ENCODE results near the gene CPTP.

DNA sequence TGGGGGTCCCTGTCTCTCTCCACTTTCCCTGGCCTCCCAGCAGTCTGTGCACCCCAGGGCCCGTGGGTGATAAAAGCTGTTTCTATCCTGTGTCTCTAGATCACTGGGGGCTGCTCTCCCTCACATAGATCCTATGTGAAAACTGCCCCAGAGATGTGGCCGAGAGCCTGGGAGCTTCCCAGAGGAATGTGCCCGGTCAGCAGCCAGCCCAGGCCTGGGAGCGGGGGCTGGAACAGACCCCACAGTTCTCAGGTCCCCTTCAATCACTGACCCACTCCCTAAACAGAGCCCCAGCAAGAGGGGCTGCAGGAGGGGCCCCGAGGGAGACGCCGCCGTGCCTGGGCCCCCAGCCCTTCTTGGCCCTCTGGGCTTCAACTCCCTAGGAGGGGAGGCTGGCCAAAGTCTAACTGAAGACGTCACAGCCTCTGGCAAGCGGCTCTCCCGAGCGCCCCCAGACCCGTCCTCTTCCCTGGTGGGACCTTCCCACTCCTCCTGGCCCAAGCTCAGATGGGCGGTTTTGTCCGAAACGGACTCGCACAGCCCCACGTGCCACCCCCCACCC, 33.4 kb downstream of the CPTP start:
- TF ChIP-seq POLR2A (IDR thresholded peaks at IDR 0.05; ENCODE audit: low read depth, low read length), result no peak
- no peak for TF ChIP-seq TAF1 (IDR thresholded peaks at IDR 0.05; ENCODE audit: borderline replicate concordance, low read depth, low read length)

Data from GM12892 (cell line).